Cardiac fibroblast (primary cell): ENCODE data around the gene PBX2.

ENCODE experiments used
- DNase-seq, 2 donors: peaks; one replicate each; pipeline versions ENCODE4 v3.0.0 to v3.0.0-alpha.2; 2010; ENCODE audit warnings: low read depth in 2 of 2
- H3K4me3 ChIP-seq, 2 donors: replicated peaks in 1 of 2; 1 replicate in 1 of 2; 2 replicates in 1 of 2; pipeline ENCODE4 v1.5.1; 2011; ENCODE audit warnings: low read depth in 2 of 2, low read length in 2 of 2, mild to moderate bottlenecking in 2 of 2, moderate library complexity in 1 of 2
- CTCF ChIP-seq: IDR thresholded peaks from one replicate; pipeline ENCODE4 v1.5.1; 2011; ENCODE audit warnings: low read depth, mild to moderate bottlenecking, low read length, inconsistent platforms

The PBX2 gene

GRCh38 chr6:32222333-32223230 is 32.6 kb upstream of the PBX2 start:
- H3K4me3 ChIP-seq, result no peak overlapping the region
- no peak for TF ChIP-seq CTCF
- DNase-seq, result no peak

- no peak for DNase-seq
- TF ChIP-seq CTCF, result no peak
- no peak overlapping the region for H3K4me3 ChIP-seq
These were observed 30.0 kb upstream of the PBX2 start for GRCh38 chr6:32220021-32220420.

DNA sequence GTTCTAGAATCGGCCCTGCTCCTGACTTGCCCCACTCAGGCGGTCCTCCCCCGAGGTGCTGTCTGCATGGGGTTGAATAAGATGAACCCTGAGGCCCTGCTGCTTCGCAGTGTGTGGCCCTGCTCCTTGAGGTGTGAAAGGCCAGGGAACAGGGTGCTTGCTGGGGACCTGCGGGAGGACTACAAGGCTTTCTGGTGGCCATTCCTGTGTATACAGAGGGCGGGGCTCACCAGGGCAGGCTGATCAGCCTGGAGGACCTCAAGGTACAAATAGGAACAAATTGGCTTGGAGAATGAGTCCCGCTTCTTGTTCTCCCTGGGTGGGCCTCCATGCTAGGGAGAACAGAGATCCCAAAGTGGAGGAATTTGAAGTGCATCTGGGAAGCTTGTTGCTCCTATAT is 28.2 kb upstream of the PBX2 start:
- no peak for TF ChIP-seq CTCF
- DNase-seq, result no peak
- no peak overlapping the region for H3K4me3 ChIP-seq

DNA sequence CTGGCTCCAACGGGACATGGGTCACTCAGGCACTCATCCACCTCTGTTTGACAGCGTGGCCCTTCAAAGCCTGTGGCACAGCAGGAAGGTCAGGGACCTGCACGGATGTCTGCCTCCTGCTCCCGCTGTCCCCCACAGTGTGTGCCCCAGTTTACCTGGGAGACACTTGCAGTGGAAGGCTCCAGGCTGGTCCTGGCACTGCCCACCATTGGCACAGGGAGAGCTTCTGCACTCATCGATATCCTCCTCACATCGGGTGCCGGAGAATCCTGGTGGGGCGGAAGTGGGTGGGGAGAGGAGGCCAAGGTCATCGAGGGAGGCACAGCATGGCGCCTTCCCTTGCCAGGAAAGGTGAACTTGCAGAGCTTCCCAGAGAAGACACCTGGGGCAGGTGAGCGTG is 27.0 kb upstream of the PBX2 start:
- TF ChIP-seq CTCF, result no peak

DNA sequence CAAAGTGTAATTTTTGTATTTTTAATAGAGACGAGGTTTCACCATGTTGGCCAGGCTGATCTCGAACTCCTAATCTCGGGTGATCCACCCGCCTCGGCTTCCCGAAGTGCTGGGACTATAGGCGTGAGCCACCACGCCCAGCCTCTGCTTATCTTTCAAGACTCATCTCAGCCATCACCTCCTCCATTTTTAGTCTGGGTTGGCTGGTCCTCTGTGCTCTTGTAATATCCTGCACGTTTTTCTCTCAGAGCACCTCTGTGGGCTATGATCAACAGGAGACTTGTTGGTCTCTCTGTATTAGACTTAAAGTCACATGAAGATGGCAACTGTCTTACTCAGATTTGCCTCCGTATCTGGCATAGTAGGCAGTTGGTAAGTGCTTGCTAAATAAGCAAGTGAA is 26.3 kb upstream of the PBX2 start:
- no peak for TF ChIP-seq CTCF
- no peak for DNase-seq
- no peak overlapping the region for H3K4me3 ChIP-seq

More for the DNA sequence above, 27.0 kb upstream of the PBX2 start:
- no peak overlapping the region for H3K4me3 ChIP-seq
- no peak for DNase-seq

GRCh38 chr6:32215617-32216016 is 25.6 kb upstream of the PBX2 start:
- DNase-seq, result no peak
- no peak for TF ChIP-seq CTCF
- H3K4me3 ChIP-seq, result no peak overlapping the region
